Upper lobe of left lung (tissue), 6 donors: ENCODE results near the gene SLC5A1. TPM values are rescaled to one million over a fixed set of nuclear protein-coding genes. Genes with fewer than 3 reads are reported as not detected.
"Not testable (repeated sequence)": the region's sequence is repeated elsewhere in the genome, so short reads cannot be mapped to it uniquely, and the experiment has no call there.

Experiments
- ATAC-seq, 2 donors: fragments of 200-7000 bp; cut with Tn5 transposase; one replicate each; pipeline ENCODE4 v1.9.1; 2022; ENCODE audit warnings: mild to moderate bottlenecking in 2 of 2, moderate library complexity in 2 of 2; ENCODE audit not compliant: low FRiP score in 2 of 2
- DNase-seq, 2 donors: peaks; one replicate each; pipeline ENCODE4 v3.0.0-alpha.2; 2019 to 2020
- H3K27ac ChIP-seq, 4 donors: fragments of 200-600 bp; sonication (generic); one replicate each; pipeline ENCODE4 v1.5.1; 2016 to 2019
- H3K27me3 ChIP-seq, 4 donors: fragments of 200-600 bp; sonication (generic); one replicate each; pipeline ENCODE4 v1.5.1; 2017 to 2019
- H3K36me3 ChIP-seq, 4 donors: fragments of 200-600 bp; sonication (generic); one replicate each; pipeline ENCODE4 v1.5.1; 2016 to 2019
- H3K4me1 ChIP-seq, 4 donors: fragments of 200-600 bp; sonication (generic); one replicate each; pipeline ENCODE4 v1.5.1; 2018 to 2019
- H3K4me3 ChIP-seq, 4 donors: fragments of 200-600 bp; sonication (generic); one replicate each; pipeline ENCODE4 v1.5.1; 2017 to 2019; ENCODE audit warnings: mild to moderate bottlenecking in 2 of 4, moderate library complexity in 1 of 4
- H3K9me3 ChIP-seq, 4 donors: fragments of 200-600 bp; sonication (generic); one replicate each; pipeline ENCODE4 v1.5.1; 2018 to 2019
- CTCF ChIP-seq, 6 experiments: fragments of 450-650 bp in 4 of 6; fragments of 200-600 bp in 2 of 6; sonication (generic) in 2 of 6; IDR thresholded peaks; one replicate each; pipeline ENCODE4 v1.5.1; 2016 to 2019; ENCODE audit warnings: antibody characterized with exemption in 6 of 6
- EP300 ChIP-seq, 4 donors: sonication (generic); formaldehyde crosslinking; IDR thresholded peaks; one replicate each; pipeline ENCODE4 v1.5.1; 2017; ENCODE audit warnings: antibody characterized with exemption in 4 of 4, control low read depth in 2 of 4
- WGBS, 2 donors: methylation state at CpG; one replicate each; pipeline ENCODE4 v1.1.5; 2017 to 2018; 5-methylcytosine and 5-hydroxymethylcytosine counted together
- small RNA-seq, 4 donors: library from RNA; depleted of rRNA; stranded (forward); fragments of <200 nt; gene quantifications; one replicate each; pipeline ENCODE3, GENCODE V24; 2016
- total RNA-seq, 6 donors: library from RNA; depleted of rRNA in 4 of 6; stranded (reverse); fragments of >200 nt in 4 of 6; gene quantifications; one replicate each; pipeline versions ENCODE4 v1.1.0 to v1.2.1, GENCODE V29; 2016 to 2021
- donor health status: DM: no; HTN: no; CAD: no; lungs with moderate emphysema.
- donor health status: DM: no; HTN: yes; CAD: no; lungs with severe emphysema.

The SLC5A1 gene
- total RNA-seq, 6 donors from 2014 or later, result 1.1 to 10.0 (median 2.0) TPM; not detected in 1

GRCh38 chr22:32158712-32159533, 115.9 kb downstream of the SLC5A1 start, which contains the start of gene C22orf42:
C22orf42 (minus strand) TSS chr22:32159303; CDS start chr22:32159215, 88 bp downstream.
- H3K4me1 ChIP-seq, result no peaks in the 10 kb centered on the region
- DNase-seq, result no peak
- TF ChIP-seq CTCF (IDR thresholded peaks at IDR 0.05) (no peak), EP300 (IDR thresholded peaks at IDR 0.05) (no peak)
- ATAC-seq, result no peak
- H3K4me3 ChIP-seq, result no peak within 1 kb of the TSS
- no peak within 1 kb of the TSS for H3K27ac ChIP-seq
- no peaks in the 10 kb centered on the region for H3K27me3 ChIP-seq
- 77 to 90% methylated on average over 6 to 12 of the region's 12 CpGs for WGBS, 2 donors
- H3K36me3 ChIP-seq, result no peaks in the 10 kb centered on the region
- no peaks in the 10 kb centered on the region for H3K9me3 ChIP-seq

GRCh38 chr22:32160411-32160810, 117.3 kb downstream of the SLC5A1 start:
- H3K27me3 ChIP-seq, H3K36me3 ChIP-seq, ATAC-seq, DNase-seq, H3K4me3 ChIP-seq, H3K4me1 ChIP-seq, H3K27ac ChIP-seq, H3K9me3 ChIP-seq: not testable (repeated sequence)
- 64 to 75% methylated on average over 5 of the region's 5 CpGs for WGBS, 2 donors

Small RNA genes lying within 50 kb of the gene (small RNA-seq; reads per million reads assigned to genes)
- gene AP1B1P2, result 0 reads per million in 4 donors

Other genes with a start within 250 kb of the SLC5A1 start
- gene YWHAH, start 98.7 kb upstream of the SLC5A1 start, total RNA-seq, result 100 to 1,000 TPM in 5 of 6 donors, 10 to 100 TPM in 1; 46.1 to 208 (median 164) TPM
- gene C22orf42, start 116.0 kb downstream of the SLC5A1 start, total RNA-seq, result not detected
- under 1 TPM in 1 of 6 donors, not detected in 5; 0.49 TPM for gene RFPL2, start 161.8 kb downstream of the SLC5A1 start, total RNA-seq
- gene SLC5A4, start 212.1 kb downstream of the SLC5A1 start, total RNA-seq, result 1 to 10 TPM in 4 of 6 donors, under 1 TPM in 2; 0.33 to 6.3 (median 1.2) TPM